ENCODE results near the gene MRPS2. TPM values are rescaled to one million over a fixed set of nuclear protein-coding genes. Genes with fewer than 3 reads are reported as not detected.
"Not testable (repeated sequence)": the region's sequence is repeated elsewhere in the genome, so short reads cannot be mapped to it uniquely, and the experiment has no call there.

The MRPS2 gene
- 10 to 100 TPM; 43.9 to 62.1 (median 54.0) TPM for polyA plus RNA-seq (ENCODE audit: insufficient read length in 4 of 4)

- peak; percentile 65 to 82 (median 72) for DNase-seq (ENCODE audit: low read depth in 4 of 4, low spot score in 2 of 4)
Measured at GRCh38 chr9:135500525-135501260, at the start of gene MRPS2. Gene MRPS2, plus strand, starts transcription at chr9:135500682. Its CDS starts 29 bp downstream, at chr9:135500711.

DNA sequence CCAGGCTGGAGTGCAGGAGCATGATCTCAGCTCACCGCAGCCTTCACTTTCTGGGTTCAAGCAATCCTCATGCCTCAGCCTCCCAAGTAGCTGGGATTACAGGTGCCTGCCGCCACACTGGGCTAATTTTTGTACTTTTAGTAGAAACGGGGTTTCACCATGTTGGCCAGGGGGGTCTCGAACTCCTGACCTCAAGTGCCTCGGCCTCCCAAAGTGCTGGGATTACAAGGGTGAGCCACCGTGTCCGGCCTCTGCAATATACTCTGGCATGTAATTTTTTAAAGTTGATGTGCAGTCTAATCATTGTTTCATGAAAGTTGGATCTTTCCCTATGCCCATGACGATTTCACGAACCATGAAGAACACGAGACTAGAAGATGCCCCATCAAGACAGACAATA, 49.5 kb upstream of the MRPS2 start:
- DNase-seq (ENCODE audit: low read depth in 4 of 4, low spot score in 2 of 4) = no peak

- not testable (repeated sequence) for DNase-seq (ENCODE audit: low read depth in 4 of 4, low spot score in 2 of 4)
Measured at GRCh38 chr9:135451909-135452308, 48.6 kb upstream of the MRPS2 start.

GRCh38 chr9:135454737-135455136, 45.7 kb upstream of the MRPS2 start:
- no peak for DNase-seq (ENCODE audit: low read depth in 4 of 4, low spot score in 2 of 4)

- DNase-seq (ENCODE audit: low read depth in 4 of 4, low spot score in 2 of 4) = no peak
Measured at GRCh38 chr9:135455401-135456030, 45.0 kb upstream of the MRPS2 start.

DNA sequence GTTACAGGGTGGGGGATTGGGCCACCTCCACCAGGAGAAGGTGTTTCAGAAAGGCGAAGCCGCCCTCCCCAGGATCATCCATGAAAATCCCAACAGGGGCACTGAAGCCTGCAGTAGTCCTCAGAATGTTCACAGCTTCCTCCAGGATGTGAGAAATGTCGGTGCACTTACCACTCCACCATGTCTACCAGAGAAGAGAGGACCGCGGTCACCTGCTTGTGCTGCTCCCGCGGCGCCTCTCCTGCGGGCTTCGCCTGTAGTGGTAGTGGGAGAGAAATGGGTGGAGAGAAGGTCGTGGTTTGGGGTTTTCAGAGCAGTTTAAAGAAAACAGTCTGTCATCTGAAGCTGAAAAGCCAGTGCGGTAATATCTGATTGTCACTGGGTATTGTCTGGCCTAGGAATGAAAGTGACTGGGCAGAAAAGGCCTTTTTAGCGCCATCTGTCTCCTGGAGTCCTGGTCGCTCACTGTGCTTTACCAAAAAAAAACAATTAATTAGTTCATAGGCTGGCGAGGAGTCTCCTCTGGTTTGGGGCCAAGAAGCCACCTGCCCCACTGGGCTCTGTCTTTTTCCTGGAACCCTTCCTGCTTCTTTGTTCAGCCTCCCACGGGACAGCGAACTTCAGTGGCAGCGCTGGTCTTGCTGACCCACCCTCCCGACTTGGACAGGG, 43.9 kb upstream of the MRPS2 start:
- DNase-seq (ENCODE audit: low read depth in 4 of 4, low spot score in 2 of 4) = no peak

GRCh38 chr9:135458478-135458877, 42.0 kb upstream of the MRPS2 start:
- DNase-seq (ENCODE audit: low read depth in 4 of 4, low spot score in 2 of 4) = not testable (repeated sequence)

DNA sequence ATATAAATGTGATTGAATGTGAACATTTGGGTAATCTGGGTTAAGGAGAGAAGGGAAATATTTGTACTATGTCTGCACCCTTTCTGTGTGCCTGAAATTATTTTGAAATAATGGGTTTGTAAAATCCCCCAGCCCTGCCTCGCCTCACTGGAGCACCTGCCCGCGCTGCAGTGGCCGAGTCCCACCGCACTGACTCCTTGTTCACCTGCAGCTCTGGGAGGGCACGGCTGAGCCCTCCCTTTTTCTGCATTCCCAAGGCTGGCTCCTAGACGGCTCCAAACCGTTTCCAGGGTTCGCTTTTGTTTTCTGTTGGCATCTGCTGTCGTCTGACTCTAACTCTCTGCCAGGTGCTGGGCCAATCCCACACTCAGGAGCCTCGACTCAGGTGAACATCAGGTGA, 38.5 kb upstream of the MRPS2 start:
- DNase-seq (ENCODE audit: low read depth in 4 of 4, low spot score in 2 of 4) = no peak

DNA sequence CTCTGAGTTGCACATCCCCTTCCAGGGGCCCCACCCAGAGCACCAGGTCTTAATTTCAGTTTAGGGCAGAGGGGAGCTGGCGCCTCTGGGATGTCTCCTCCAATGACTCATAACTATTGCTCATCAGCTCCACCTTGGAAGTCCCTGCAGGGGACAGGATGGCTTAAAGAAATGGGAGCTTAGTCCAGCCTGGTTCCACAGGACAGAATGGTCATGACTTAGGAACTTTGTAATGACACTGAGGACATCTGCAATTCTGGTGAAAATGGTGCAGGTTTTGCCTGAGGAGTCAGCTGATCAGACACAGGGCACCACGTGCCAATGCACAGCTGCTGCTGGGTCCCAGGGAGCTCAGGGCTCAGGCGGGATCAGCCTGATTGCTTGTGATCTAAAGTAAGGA, 37.3 kb upstream of the MRPS2 start:
- DNase-seq (ENCODE audit: low read depth in 4 of 4, low spot score in 2 of 4) = no peak

DNA sequence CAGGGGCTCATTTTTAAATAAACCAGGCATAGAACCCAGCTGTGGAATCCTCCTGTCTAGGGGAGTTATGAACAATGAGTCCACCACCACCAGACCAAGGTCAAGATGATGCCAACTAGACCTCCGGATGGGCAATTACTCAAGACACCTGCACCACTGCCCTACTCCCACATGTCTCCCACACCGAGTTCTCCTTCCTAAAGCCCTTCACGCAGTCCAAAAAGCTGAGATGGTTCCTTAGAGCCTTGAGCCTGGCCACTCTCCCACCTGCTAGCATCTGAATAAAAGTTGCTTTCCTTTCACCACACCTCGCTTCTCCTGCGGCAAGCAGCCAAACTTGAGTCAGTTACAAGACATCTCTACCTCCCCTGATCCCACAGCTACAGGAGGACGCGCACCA, 36.3 kb upstream of the MRPS2 start:
- no peak for DNase-seq (ENCODE audit: low read depth in 4 of 4, low spot score in 2 of 4)

GRCh38 chr9:135468854-135469521, 31.5 kb upstream of the MRPS2 start:
- no peak for DNase-seq (ENCODE audit: low read depth in 4 of 4, low spot score in 2 of 4)

DNA sequence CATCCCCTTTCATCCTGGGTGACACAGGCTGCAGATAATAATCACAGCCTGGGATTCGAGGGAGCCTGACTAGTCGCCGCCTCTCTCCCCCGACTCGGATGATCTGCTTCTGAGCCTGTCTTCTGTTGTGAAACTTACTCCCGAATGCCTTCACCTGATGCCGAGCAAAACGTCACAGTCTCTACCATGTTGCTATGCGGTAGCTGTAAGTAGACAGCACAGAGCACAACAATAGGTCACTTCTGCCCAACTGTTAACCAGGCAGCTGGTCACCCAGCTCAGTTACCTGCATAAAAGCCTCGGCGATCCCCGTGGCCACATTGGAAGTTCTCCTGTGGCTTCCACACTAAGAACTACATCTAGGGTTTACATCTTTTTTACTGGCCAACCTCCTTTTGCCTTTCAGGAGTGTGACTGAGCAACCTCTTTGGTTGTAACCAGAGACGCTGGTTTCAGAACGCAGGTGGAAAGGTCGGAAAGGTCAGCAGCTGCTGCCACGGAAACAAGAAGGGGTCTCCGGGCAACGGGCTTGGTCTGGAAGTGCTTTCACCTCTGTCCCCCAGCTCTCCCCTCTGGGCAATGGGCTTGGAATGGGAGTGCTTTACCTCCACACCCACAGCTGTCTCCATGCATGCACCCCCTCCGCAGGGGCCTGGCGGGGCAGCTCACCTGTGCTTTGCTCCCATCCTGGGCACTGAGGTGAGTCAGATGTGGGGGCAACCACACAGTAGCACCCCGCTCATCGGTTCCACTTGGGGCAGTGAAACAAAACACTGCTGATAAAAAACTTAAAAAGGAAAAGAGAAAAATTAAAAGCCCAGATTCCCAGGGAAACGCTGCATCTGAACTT, 28.5 kb upstream of the MRPS2 start:
- peak in 2 of 4 donors; percentile 61 to 75 for DNase-seq (ENCODE audit: low read depth in 4 of 4, low spot score in 2 of 4)

DNA sequence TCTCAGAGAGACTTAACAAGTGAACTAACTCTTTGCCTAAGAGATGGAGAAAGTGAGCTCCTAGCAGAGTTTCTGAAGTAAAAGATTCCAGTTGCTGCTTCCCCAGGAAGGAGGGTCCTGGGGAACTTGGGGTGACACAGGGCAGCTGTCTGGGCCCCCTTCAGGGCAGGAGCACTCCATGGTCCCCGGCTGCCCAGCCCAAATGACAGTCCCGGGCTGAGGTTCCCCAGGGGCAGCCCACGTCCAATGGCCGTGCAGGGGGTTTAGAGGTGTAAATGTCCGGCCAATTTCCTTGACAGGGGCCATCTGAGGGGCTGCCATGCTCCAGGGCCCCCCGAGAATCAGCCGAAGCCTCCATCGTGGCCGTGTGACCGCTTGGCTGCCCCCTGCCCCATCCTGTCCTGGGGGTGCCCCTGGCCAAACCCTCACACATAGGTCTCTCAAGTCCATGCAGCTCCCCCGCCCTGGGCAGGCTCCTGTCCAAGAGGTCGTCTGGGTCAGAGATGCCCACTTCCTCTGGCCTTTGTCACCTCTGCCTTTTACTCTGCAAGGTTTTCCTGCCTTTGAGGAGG, 26.4 kb upstream of the MRPS2 start:
- no peak for DNase-seq (ENCODE audit: low read depth in 4 of 4, low spot score in 2 of 4)

DNA sequence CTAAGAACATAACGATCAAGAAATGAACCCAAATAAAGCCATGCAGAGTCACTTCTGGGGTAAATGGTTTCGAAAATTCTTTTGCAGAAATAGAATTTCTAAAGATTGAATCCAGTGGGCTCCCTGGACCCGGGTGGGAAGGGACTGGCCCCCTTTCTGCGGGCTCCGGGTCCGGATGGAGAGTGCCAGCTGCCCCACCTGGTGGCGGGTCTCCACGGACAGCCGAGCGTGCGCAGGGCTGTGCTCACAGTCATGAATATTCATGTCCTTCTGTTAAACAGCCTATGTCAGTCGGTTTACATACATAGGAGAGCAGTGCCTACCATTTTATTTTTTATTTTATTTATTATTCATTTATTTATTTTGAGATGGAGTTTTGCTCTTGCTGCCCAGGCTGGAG, 25.6 kb upstream of the MRPS2 start:
- no peak for DNase-seq (ENCODE audit: low read depth in 4 of 4, low spot score in 2 of 4)

GRCh38 chr9:135476561-135477355, 23.7 kb upstream of the MRPS2 start:
- DNase-seq (ENCODE audit: low read depth in 4 of 4, low spot score in 2 of 4) = no peak

- no peak for DNase-seq (ENCODE audit: low read depth in 4 of 4, low spot score in 2 of 4)
Measured at GRCh38 chr9:135478191-135478590, 22.3 kb upstream of the MRPS2 start.

- no peak for DNase-seq (ENCODE audit: low read depth in 4 of 4, low spot score in 2 of 4)
Measured at GRCh38 chr9:135478829-135479468, 21.5 kb upstream of the MRPS2 start.

DNA sequence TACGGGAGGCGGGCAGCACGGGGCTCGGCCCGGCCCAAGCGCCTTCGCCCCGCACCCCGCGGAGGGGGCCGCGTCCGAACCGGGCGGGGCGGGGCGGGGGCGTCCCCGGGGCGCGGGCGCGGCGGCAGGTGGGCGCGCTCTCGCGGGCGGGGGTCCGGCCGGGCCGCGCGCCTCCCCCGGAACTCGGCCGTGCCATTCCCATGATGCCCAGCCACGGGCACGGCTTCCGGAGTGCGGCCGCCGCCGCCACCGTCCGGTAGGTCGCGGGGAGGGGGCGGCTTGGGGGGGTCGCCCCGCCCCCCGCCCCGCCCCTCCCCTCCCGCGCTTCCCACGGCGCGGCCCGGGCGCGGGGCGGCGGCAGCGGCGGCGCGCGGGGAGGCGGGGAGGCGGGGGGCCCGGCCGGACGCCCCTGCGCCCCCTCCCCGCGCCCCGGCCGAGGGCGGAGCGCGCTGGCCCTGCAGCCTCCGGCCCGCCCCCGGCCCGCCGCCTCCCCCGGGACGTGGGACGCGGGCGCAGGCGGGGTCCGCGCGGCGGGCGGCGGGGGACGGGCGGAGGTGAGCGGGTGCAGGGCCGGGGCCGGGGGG, 20.9 kb upstream of the MRPS2 start, which contains the start of gene PPP1R26:
Gene PPP1R26 (plus strand): TSS at position 314 of the 584 bp plus-strand sequence. CDS start 4,729 bp downstream, outside the sequence.
- no peak for DNase-seq (ENCODE audit: low read depth in 4 of 4, low spot score in 2 of 4)

Data from left renal cortex interstitium (tissue), 4 donors.